ENCODE data around the gene STXBP2.

- no peak for TF ChIP-seq CTCF (IDR thresholded peaks at IDR 0.05; ENCODE audit: low read depth, low read length, missing input control)
- TF ChIP-seq JUND (IDR thresholded peaks at IDR 0.05): no peak
- TF ChIP-seq NR2F2 (IDR thresholded peaks at IDR 0.05): no peak
- no peak for TF ChIP-seq RAD21 (IDR thresholded peaks at IDR 0.05)
- TF ChIP-seq TAF1 (conservative IDR thresholded peaks at IDR 0.05): no peak
- TF ChIP-seq MAX (IDR thresholded peaks at IDR 0.05): no peak
Measured at GRCh38 chr19:7676376-7676775, 39.5 kb downstream of the STXBP2 start.
